22Rv1 (cell line): ENCODE data around the gene BCOR.

ENCODE experiments used
- H3K27ac ChIP-seq: fragments of 450-650 bp; 2 replicates; pipeline ENCODE4 v1.5.1; 2017
- CTCF ChIP-seq: fragments of 450-650 bp; IDR thresholded peaks from 2 replicates; pipeline ENCODE4 v1.5.1; 2017; ENCODE audit warnings: mild to moderate bottlenecking
- ZFX ChIP-seq: fragments of 450-650 bp; IDR thresholded peaks from 2 replicates; pipeline ENCODE4 v1.6.1; 2017; ENCODE audit warnings: antibody characterized with exemption, borderline replicate concordance

The BCOR gene

GRCh38 chrX:40080894-40081678 lies 16.7 kb downstream of the BCOR start:
- H3K27ac ChIP-seq: peak overlapping the region; percentile 98; the same call in 1 of the 2 replicates

GRCh38 chrX:40079572-40079971 lies 18.2 kb downstream of the BCOR start:
- H3K27ac ChIP-seq: peak overlapping the region; percentile 12; the same call in 1 of the 2 replicates
- no peak for TF ChIP-seq CTCF
- no peak for TF ChIP-seq ZFX

More at GRCh38 chrX:40080894-40081678, 16.7 kb downstream of the BCOR start:
- TF ChIP-seq ZFX (no peak), CTCF (no peak)

- H3K27ac ChIP-seq: peak overlapping the region; percentile 12; the same call in 1 of the 2 replicates
- TF ChIP-seq CTCF: no peak
- no peak for TF ChIP-seq ZFX
Measured at GRCh38 chrX:40078489-40079227, 19.1 kb downstream of the BCOR start.

GRCh38 chrX:40077906-40078305 lies 19.9 kb downstream of the BCOR start:
- no peak overlapping the region for H3K27ac ChIP-seq
- TF ChIP-seq ZFX (no peak), CTCF (no peak)

GRCh38 chrX:40076750-40077575 lies 20.8 kb downstream of the BCOR start:
- no peak overlapping the region for H3K27ac ChIP-seq
- no peak for TF ChIP-seq CTCF
- TF ChIP-seq ZFX: no peak

GRCh38 chrX:40074959-40075332 lies 22.8 kb downstream of the BCOR start:
- TF ChIP-seq ZFX: no peak
- H3K27ac ChIP-seq: no peak overlapping the region

GRCh38 chrX:40074080-40074958 lies 23.4 kb downstream of the BCOR start:
- H3K27ac ChIP-seq: no peak overlapping the region
- TF ChIP-seq ZFX (no peak), CTCF (no peak)
